SK-N-SH (cell line): ENCODE data around the gene ASPN. TPM values are rescaled to one million over a fixed set of nuclear protein-coding genes. Genes with fewer than 3 reads are reported as not detected.

Experiments
- CTCF ChIA-PET: fragments of 300-600, 350-600 bp; formaldehyde crosslinking; extraction: SDS; loops from one replicate; lab custom pipeline; 2021; lab: Yijun Ruan, JAX
- POLR2A ChIA-PET: fragments of 350-600 bp; sonication (Branson Sonifier 250); formaldehyde crosslinking; extraction: SDS; loops from one replicate; lab custom pipeline; 2020; ENCODE audit warnings: antibody characterized with exemption, inconsistent platforms; lab: Yijun Ruan, JAX
- DNase-seq: peaks from one replicate; pipeline ENCODE4 v3.0.0; 2012
- H2AFZ ChIP-seq: fragments of 200-600 bp; sonication (generic); 2 replicates; pipeline ENCODE4 v1.8.1; 2016; ENCODE audit warnings: antibody characterized with exemption, mild to moderate bottlenecking, low read depth
- H3F3A ChIP-seq: fragments of 200-600 bp; sonication (generic); replicated peaks from 2 replicates; pipeline ENCODE3; 2016; ENCODE audit warnings: antibody characterized with exemption, mild to moderate bottlenecking; ENCODE audit not compliant: insufficient read depth
- H3K27ac ChIP-seq, 2 experiments: fragments of 200-500 bp in 1 of 2; fragments of 200-600 bp in 1 of 2; sonication (Bioruptor generic) in 1 of 2; sonication (generic), shearing (Covaris generic) in 1 of 2; 2 replicates each; pipeline versions ENCODE4 v1.5.1 to v1.6.1; 2014 to 2016; ENCODE audit warnings: low read depth in 2 of 2, inconsistent platforms in 1 of 2, low read length in 1 of 2, mild to moderate bottlenecking in 1 of 2, mixed read lengths in 1 of 2
- H3K27me3 ChIP-seq: fragments of 200-600 bp; sonication (generic), shearing (Covaris generic); 2 replicates; pipeline ENCODE4 v1.6.1; 2016; ENCODE audit warnings: mixed run types; ENCODE audit not compliant: insufficient read depth
- H3K36me3 ChIP-seq, 2 experiments: fragments of 200-500 bp in 1 of 2; fragments of 200-600 bp in 1 of 2; sonication (Bioruptor generic) in 1 of 2; sonication (generic) in 1 of 2; replicated peaks in 1 of 2; 2 replicates each; pipeline versions ENCODE3 to v1.5.1; 2014 to 2016; ENCODE audit warnings: low read length in 1 of 2, mild to moderate bottlenecking in 1 of 2; ENCODE audit not compliant: insufficient read depth in 2 of 2, control insufficient read depth in 1 of 2
- H3K4me1 ChIP-seq, 2 experiments: fragments of 200-500 bp in 1 of 2; fragments of 200-600 bp in 1 of 2; sonication (Bioruptor generic) in 1 of 2; sonication (generic), shearing (Covaris generic) in 1 of 2; 2 replicates each; pipeline versions ENCODE4 v1.5.1 to v1.6.1; 2014 to 2016; ENCODE audit warnings: low read depth in 1 of 2, low read length in 1 of 2, mixed run types in 1 of 2; ENCODE audit not compliant: insufficient read depth in 2 of 2, control insufficient read depth in 1 of 2
- H3K4me2 ChIP-seq: fragments of 200-600 bp; sonication (generic), shearing (Covaris generic); 2 replicates; pipeline ENCODE4 v1.6.1; 2017; ENCODE audit warnings: mixed run types
- H3K4me3 ChIP-seq, 2 experiments: fragments of 200-500 bp in 1 of 2; fragments of 200-600 bp in 1 of 2; sonication (Bioruptor generic) in 1 of 2; sonication (generic), shearing (Covaris generic) in 1 of 2; 2 replicates each; pipeline versions ENCODE4 v1.5.1 to v1.8.1; 2014 to 2016; ENCODE audit warnings: low read depth in 2 of 2, inconsistent platforms in 1 of 2, low read length in 1 of 2, mild to moderate bottlenecking in 1 of 2, mixed read lengths in 1 of 2, moderate library complexity in 1 of 2
- H3K79me2 ChIP-seq: fragments of 200-600 bp; sonication (generic); 2 replicates; pipeline ENCODE4 v1.8.1; 2017; ENCODE audit warnings: mild to moderate bottlenecking; ENCODE audit not compliant: insufficient read depth
- H3K9ac ChIP-seq: fragments of 200-600 bp; sonication (generic); 2 replicates; pipeline ENCODE4 v1.6.1; 2017; ENCODE audit warnings: mixed run types
- H3K9me2 ChIP-seq: fragments of 200-600 bp; sonication (generic); 2 replicates; pipeline ENCODE4 v1.6.1; 2017; ENCODE audit warnings: mixed run types
- H3K9me3 ChIP-seq: fragments of 200-600 bp; sonication (generic); 2 replicates; pipeline ENCODE4 v1.6.1; 2017; ENCODE audit warnings: mixed run types, mild to moderate bottlenecking, moderate library complexity
- H4K20me1 ChIP-seq: fragments of 200-600 bp; sonication (generic); 2 replicates; pipeline ENCODE4 v1.6.1; 2017; ENCODE audit warnings: mild to moderate bottlenecking, mixed run types; ENCODE audit not compliant: insufficient read depth
- ELF1 ChIP-seq: IDR thresholded peaks from 2 replicates; pipeline ENCODE4 v1.4.0; 2012
- GATA2 ChIP-seq: sonication (generic); formaldehyde crosslinking; IDR thresholded peaks from 2 replicates; pipeline ENCODE4 v1.5.0; 2020; ENCODE audit warnings: mild to moderate bottlenecking, missing genetic modification reagents
- JUND ChIP-seq: IDR thresholded peaks from 2 replicates; pipeline ENCODE4 v1.4.0; 2012
- MEF2A ChIP-seq: IDR thresholded peaks from 2 replicates; pipeline ENCODE4 v1.4.0; 2012; ENCODE audit warnings: low read depth, borderline replicate concordance
- RAD21 ChIP-seq: IDR thresholded peaks from 2 replicates; pipeline ENCODE4 v1.6.1; 2012; ENCODE audit warnings: mild to moderate bottlenecking, low read length
- RFX5 ChIP-seq: IDR thresholded peaks from 2 replicates; pipeline ENCODE4 v1.6.1; 2012; ENCODE audit warnings: mild to moderate bottlenecking, improper control_type of control experiment, low read length
- SIN3A ChIP-seq: IDR thresholded peaks from 2 replicates; pipeline ENCODE4 v1.6.1; 2012; ENCODE audit warnings: low read depth, mild to moderate bottlenecking, low read length, moderate library complexity, borderline replicate concordance
- YY1 ChIP-seq: IDR thresholded peaks from 2 replicates; pipeline ENCODE4 v1.4.0; 2012; ENCODE audit warnings: low read depth, mild to moderate bottlenecking
- WGBS: methylation state at CpG from one replicate; pipeline ENCODE4 v1.1.6; 2017; ENCODE audit warnings: low lambda C conversion rate; 5-methylcytosine and 5-hydroxymethylcytosine counted together
- polyA plus RNA-seq, 3 experiments: library from polyadenylated mRNA; depleted of rRNA; stranded (reverse); fragments of >200 nt; gene quantifications; 2 replicates each; pipeline ENCODE4 v1.2.3, GENCODE V29; 2012
- TF ChIP-seq, protein P1 (sequence below): fragments of 150-350 bp; IDR thresholded peaks from 2 replicates; pipeline ENCODE4 v1.6.1; 2016; ENCODE audit warnings: mild to moderate bottlenecking, low read depth, low read length
- TF ChIP-seq, protein P2 (sequence below): fragments of 150-350 bp; IDR thresholded peaks from 2 replicates; pipeline ENCODE4 v1.6.1; 2017; ENCODE audit warnings: antibody characterized with exemption, low read length, low read depth, borderline replicate concordance
- TF ChIP-seq, protein P3 (sequence below): IDR thresholded peaks from 2 replicates; pipeline ENCODE4 v1.4.0; 2012; ENCODE audit warnings: low read depth, borderline replicate concordance

Gene ASPN
- polyA plus RNA-seq, 1 of the 3 experiments (the other 2 are of a cell fraction): 0.76 TPM

DNA sequence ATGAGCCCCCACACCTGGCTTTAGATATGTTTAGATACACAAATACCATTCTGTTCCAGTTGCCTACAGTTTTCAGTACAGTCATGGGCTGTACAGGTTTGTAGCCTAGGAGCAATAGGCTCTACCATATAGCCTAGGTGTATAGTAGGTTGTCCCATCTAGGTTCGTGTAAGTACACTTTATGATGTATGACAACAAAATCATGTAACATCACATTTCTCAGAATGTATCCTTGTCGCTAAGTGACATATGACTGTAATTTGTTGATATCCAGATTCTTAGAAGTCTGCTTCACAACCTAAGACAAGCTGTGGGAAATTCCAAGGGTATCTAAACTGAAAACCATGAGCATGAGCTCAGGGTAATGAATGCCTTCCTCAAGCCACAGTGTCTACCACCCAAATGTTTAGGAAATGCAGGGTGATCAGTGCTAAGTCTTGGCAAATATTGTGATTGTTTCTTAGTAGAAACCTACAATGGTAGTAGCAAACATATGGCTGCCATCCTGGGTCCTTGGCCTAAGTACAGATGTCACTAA lies 45.1 kb upstream of the ASPN start:
- WGBS: 100% methylated on average over 2 of the region's 2 CpGs
- ChIA-PET POLR2A (no interaction called here), CTCF (no interaction called here)
- no peaks in the 10 kb centered on the region for H3K9me3 ChIP-seq
- H4K20me1 ChIP-seq: no peaks in the 10 kb centered on the region
- no peaks in the 10 kb centered on the region for H3F3A ChIP-seq
- no peaks in the 10 kb centered on the region for H3K27me3 ChIP-seq
- H3K4me2 ChIP-seq: no peak overlapping the region
- no peak overlapping the region for H3K27ac ChIP-seq
- H3K9me2 ChIP-seq: no peaks in the 10 kb centered on the region
- H2AFZ ChIP-seq: no peak overlapping the region
- H3K4me1 ChIP-seq: peaks cover 0 to 3% of the 10 kb centered on the region in 2 experiments; a peak in 2 of 4 replicates
- no peak overlapping the region for H3K4me3 ChIP-seq
- H3K36me3 ChIP-seq: no peaks in the 10 kb centered on the region
- no peak overlapping the region for H3K9ac ChIP-seq
- TF ChIP-seq ELF1: no peak
- TF ChIP-seq GATA2 (CRISPR knock-in tag): no peak
- TF ChIP-seq JUND: no peak
- TF ChIP-seq SIN3A: no peak
- TF ChIP-seq, protein P1, sequence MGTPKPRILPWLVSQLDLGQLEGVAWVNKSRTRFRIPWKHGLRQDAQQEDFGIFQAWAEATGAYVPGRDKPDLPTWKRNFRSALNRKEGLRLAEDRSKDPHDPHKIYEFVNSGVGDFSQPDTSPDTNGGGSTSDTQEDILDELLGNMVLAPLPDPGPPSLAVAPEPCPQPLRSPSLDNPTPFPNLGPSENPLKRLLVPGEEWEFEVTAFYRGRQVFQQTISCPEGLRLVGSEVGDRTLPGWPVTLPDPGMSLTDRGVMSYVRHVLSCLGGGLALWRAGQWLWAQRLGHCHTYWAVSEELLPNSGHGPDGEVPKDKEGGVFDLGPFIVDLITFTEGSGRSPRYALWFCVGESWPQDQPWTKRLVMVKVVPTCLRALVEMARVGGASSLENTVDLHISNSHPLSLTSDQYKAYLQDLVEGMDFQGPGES: no peak
- TF ChIP-seq RAD21: no peak
- TF ChIP-seq YY1: no peak
- no peak for TF ChIP-seq MEF2A
- no peak for DNase-seq
- no peaks in the 10 kb centered on the region for H3K79me2 ChIP-seq

DNA sequence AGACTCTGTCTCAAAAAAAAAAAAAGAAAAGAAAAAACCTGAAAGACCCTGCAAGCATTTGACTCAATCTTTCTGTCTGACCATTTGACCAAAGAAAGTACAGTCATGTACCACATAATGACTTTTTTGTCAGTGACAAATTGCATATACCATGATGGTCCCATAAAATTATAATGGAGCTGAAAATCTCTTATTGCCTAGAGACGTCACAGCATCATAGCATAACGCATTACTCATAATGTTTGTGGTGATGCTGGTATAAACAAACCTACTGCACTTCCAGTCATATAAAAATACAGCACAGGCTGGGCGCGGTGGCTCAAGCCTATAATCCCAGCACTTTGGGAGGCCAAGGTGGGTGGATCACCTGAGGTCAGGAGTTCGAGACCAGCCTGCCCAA lies 43.0 kb upstream of the ASPN start:
- no peak for DNase-seq
- no peaks in the 10 kb centered on the region for H3K36me3 ChIP-seq
- H3K9me2 ChIP-seq: no peaks in the 10 kb centered on the region
- H3K27me3 ChIP-seq: no peaks in the 10 kb centered on the region
- H3K9me3 ChIP-seq: no peaks in the 10 kb centered on the region
- TF ChIP-seq, protein P2, sequence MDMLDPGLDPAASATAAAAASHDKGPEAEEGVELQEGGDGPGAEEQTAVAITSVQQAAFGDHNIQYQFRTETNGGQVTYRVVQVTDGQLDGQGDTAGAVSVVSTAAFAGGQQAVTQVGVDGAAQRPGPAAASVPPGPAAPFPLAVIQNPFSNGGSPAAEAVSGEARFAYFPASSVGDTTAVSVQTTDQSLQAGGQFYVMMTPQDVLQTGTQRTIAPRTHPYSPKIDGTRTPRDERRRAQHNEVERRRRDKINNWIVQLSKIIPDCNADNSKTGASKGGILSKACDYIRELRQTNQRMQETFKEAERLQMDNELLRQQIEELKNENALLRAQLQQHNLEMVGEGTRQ: no peak
- TF ChIP-seq RFX5: no peak
- TF ChIP-seq, protein P3, sequence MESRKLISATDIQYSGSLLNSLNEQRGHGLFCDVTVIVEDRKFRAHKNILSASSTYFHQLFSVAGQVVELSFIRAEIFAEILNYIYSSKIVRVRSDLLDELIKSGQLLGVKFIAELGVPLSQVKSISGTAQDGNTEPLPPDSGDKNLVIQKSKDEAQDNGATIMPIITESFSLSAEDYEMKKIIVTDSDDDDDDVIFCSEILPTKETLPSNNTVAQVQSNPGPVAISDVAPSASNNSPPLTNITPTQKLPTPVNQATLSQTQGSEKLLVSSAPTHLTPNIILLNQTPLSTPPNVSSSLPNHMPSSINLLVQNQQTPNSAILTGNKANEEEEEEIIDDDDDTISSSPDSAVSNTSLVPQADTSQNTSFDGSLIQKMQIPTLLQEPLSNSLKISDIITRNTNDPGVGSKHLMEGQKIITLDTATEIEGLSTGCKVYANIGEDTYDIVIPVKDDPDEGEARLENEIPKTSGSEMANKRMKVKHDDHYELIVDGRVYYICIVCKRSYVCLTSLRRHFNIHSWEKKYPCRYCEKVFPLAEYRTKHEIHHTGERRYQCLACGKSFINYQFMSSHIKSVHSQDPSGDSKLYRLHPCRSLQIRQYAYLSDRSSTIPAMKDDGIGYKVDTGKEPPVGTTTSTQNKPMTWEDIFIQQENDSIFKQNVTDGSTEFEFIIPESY: no peak
- TF ChIP-seq, all 33 proteins: peak for 0
- Histone ChIP-seq H4K20me1 (no peaks in the 10 kb centered on the region), H2AFZ (no peak overlapping the region), H3K4me2 (no peak overlapping the region), H3K9ac (no peak overlapping the region), H3K4me1 (peaks cover 0 to 3% of the 10 kb centered on the region in 2 experiments; a peak in 2 of 4 replicates), H3K79me2 (no peaks in the 10 kb centered on the region), H3K4me3 (no peak overlapping the region), H3F3A (no peaks in the 10 kb centered on the region), H3K27ac (no peak overlapping the region)
- POLR2A ChIA-PET: no interaction called here
- CTCF ChIA-PET: interaction anchor here (1.5 kb wide), 1 partner anchor 17 kb away, joined by 3 read pairs; no protein-coding TSS in a partner anchor
- 96% methylated on average over 5 of the region's 5 CpGs for WGBS
